GM21528 (cell line): ENCODE measurements around the gene EXOC6B.

ENCODE experiments used
- ATAC-seq: cut with Tn5 transposase; IDR thresholded peaks from one replicate; pipeline ENCODE4 v1.9.1; 2021; ENCODE audit warnings: mild to moderate bottlenecking, moderate library complexity; ENCODE audit not compliant: unreplicated experiment, low FRiP score

Gene EXOC6B

GRCh38 chr2:72747344-72747743 lies 78.5 kb downstream of the EXOC6B start:
- ATAC-seq = no peak

- no peak for ATAC-seq
Observed at GRCh38 chr2:72745679-72746368, 80.0 kb downstream of the EXOC6B start.

- ATAC-seq = no peak
Observed at GRCh38 chr2:72744049-72744448, 81.8 kb downstream of the EXOC6B start.

GRCh38 chr2:72743481-72743880 lies 82.4 kb downstream of the EXOC6B start:
- no peak for ATAC-seq

- ATAC-seq = no peak
Observed at GRCh38 chr2:72738096-72738495, 87.7 kb downstream of the EXOC6B start.

- no peak for ATAC-seq
Observed at GRCh38 chr2:72734432-72734831, 91.4 kb downstream of the EXOC6B start.

- no peak for ATAC-seq
Observed at GRCh38 chr2:72731116-72731515, 94.7 kb downstream of the EXOC6B start.

- no peak for ATAC-seq
Observed at GRCh38 chr2:72727356-72727755, 98.5 kb downstream of the EXOC6B start.

GRCh38 chr2:72723769-72724370 lies 102.0 kb downstream of the EXOC6B start:
- ATAC-seq = no peak

- no peak for ATAC-seq
Observed at GRCh38 chr2:72722492-72723070, 103.3 kb downstream of the EXOC6B start.

- ATAC-seq = no peak
Observed at GRCh38 chr2:72719416-72719815, 106.4 kb downstream of the EXOC6B start.

GRCh38 chr2:72718876-72719275 lies 107.0 kb downstream of the EXOC6B start:
- ATAC-seq = no peak

- ATAC-seq = no peak
Observed at GRCh38 chr2:72716601-72717000, 109.2 kb downstream of the EXOC6B start.

- ATAC-seq = no peak
Observed at GRCh38 chr2:72713857-72714256, 112.0 kb downstream of the EXOC6B start.

GRCh38 chr2:72712977-72713376 lies 112.9 kb downstream of the EXOC6B start:
- no peak for ATAC-seq

- ATAC-seq = no peak
Observed at GRCh38 chr2:72712304-72712703, 113.5 kb downstream of the EXOC6B start.

- ATAC-seq = no peak
Observed at GRCh38 chr2:72710418-72711152, 115.2 kb downstream of the EXOC6B start.

GRCh38 chr2:72708236-72708635 lies 117.6 kb downstream of the EXOC6B start:
- no peak for ATAC-seq

GRCh38 chr2:72698300-72698699 lies 127.5 kb downstream of the EXOC6B start:
- no peak for ATAC-seq

GRCh38 chr2:72696559-72696958 lies 129.3 kb downstream of the EXOC6B start:
- ATAC-seq = no peak

- ATAC-seq = no peak
Observed at GRCh38 chr2:72695676-72696075, 130.2 kb downstream of the EXOC6B start.
